ENCODE data around the gene TEKT2.
A peak's percentile ranks its signal among the peaks of the same experiment; 100 is the strongest.

The TEKT2 gene, protein sequence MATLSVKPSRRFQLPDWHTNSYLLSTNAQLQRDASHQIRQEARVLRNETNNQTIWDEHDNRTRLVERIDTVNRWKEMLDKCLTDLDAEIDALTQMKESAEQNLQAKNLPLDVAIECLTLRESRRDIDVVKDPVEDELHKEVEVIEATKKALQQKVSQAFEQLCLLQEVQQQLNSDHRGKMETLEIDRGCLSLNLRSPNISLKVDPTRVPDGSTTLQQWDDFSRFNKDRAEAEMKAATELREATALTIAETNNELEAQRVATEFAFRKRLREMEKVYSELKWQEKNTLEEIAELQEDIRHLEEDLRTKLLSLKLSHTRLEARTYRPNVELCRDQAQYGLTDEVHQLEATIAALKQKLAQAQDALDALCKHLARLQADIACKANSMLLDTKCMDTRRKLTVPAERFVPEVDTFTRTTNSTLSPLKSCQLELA

DNA sequence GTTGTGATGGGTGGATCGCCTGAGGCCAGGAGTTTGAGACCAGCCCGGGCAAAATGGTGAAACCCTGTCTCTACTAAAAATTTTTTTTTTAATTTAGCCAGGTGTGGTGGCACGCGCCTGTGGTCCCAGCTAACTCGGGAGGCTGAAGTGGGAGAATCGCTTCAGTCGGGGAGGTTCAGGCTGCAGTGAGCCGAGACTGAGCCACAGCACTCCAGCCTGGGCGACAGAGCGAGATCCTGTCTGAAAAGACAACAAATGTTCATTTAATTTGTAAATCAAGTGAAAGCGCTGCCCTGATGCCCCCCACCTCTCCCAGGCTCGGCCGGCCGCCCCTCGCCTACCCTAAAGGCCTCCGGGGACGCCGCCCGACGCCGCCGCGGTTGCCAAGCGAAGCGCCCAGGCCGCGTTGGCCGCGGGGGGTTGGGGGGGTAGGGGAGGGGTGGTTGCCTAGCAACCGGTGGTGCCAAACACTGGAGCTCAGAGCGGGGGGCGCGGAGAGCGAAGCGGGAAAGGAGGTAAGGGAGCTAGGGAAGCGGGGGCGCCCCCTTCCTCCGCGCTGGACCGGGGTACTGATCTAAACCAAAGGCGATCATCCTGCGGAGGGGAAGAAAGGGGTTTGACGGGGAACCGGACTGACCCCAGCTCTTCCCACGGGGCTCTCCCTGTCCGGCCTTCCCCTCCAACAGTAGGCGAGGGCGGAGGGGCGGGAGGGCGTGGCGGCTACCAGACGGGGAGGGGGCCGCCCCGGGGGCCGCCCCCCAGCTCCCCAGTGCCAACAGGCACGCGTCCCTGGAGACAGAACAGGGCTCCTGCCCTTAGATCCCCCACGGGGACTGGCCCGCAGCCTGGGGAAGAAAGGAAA lies at the start of gene TEKT2:
Gene TEKT2, plus strand, starts transcription at position 460 of the 862 bp plus-strand sequence. CDS start 828 bp downstream, outside the sequence.
- DNase-seq (ENCODE audit: low read depth, low spot score), result peak; percentile 75
- peaks cover 26% of the 10 kb centered on the region for H3K4me1 ChIP-seq (ENCODE audit: insufficient read depth, insufficient read length)
- TF ChIP-seq ZNF274 (IDR thresholded peaks at IDR 0.05; ENCODE audit: low read depth, low read length) (no peak), YY1 (IDR thresholded peaks at IDR 0.05; ENCODE audit: insufficient read depth, insufficient read length) (no peak), SUZ12 (IDR thresholded peaks at IDR 0.05; ENCODE audit: extremely low read depth, insufficient read depth, insufficient read length) (no peak)
- no peaks in the 10 kb centered on the region for H3K36me3 ChIP-seq (ENCODE audit: insufficient read depth, insufficient read length, low read length)
- H3K27me3 ChIP-seq (ENCODE audit: insufficient read depth, insufficient read length), result peaks cover 9% of the 10 kb centered on the region
- no peaks in the 10 kb centered on the region for H3K9me3 ChIP-seq (ENCODE audit: insufficient read depth, low read length)
- H3K4me3 ChIP-seq (ENCODE audit: insufficient read length, low read depth), result peak within 1 kb of the TSS; percentile 49
- peak within 1 kb of the TSS; percentile 79 for H3K9ac ChIP-seq (ENCODE audit: insufficient read length, low read depth)

DNA sequence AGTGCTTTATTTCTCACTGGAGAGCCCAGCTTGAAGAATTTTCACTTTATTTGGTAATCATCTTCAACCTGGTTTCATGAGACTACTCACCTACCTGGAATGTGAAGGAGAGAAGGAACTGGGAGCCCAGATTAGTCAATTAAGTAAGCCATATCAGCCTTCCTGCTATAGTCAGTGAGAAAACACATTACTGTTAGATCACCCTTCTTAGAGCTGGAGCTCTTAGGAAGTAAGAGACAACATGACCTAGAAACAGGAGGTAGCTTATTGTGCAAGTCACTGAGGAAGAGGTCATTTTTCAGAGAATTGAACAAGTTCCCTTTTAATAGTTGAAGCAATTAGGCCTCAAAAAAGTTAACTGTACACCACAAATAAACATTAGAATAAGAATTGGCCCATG lies 49.2 kb upstream of the TEKT2 start:
- Histone ChIP-seq H3K36me3 (ENCODE audit: insufficient read depth, insufficient read length, low read length) (peaks cover 35% of the 10 kb centered on the region), H3K4me3 (ENCODE audit: insufficient read length, low read depth) (no peak overlapping the region), H3K9me3 (ENCODE audit: insufficient read depth, low read length) (no peaks in the 10 kb centered on the region), H3K9ac (ENCODE audit: insufficient read length, low read depth) (no peak overlapping the region), H3K4me1 (ENCODE audit: insufficient read depth, insufficient read length) (no peaks in the 10 kb centered on the region), H3K27me3 (ENCODE audit: insufficient read depth, insufficient read length) (no peaks in the 10 kb centered on the region)
- no peak for DNase-seq (ENCODE audit: low read depth, low spot score)
- no peak for TF ChIP-seq ZNF274 (IDR thresholded peaks at IDR 0.05; ENCODE audit: low read depth, low read length)
- no peak for TF ChIP-seq YY1 (IDR thresholded peaks at IDR 0.05; ENCODE audit: insufficient read depth, insufficient read length)
- no peak for TF ChIP-seq SUZ12 (IDR thresholded peaks at IDR 0.05; ENCODE audit: extremely low read depth, insufficient read depth, insufficient read length)

DNA sequence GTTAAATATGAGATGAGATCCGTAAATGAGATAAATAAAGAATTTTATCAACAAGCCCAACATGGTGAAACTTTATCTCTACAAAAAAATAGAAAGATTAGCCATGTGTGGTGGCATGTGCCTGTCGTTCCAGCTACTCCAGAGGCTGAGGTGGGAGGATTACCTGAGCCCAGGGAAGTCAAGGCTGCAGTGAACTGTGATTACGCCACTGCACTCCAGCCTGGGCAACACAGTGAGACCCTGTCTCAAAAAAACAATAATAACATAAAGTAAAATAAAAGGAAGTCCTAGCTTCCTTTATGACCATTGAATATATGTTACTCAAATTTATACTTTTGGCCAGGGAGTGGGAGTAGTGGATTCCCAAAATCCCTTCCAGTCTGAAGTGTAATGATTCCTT lies 48.7 kb upstream of the TEKT2 start:
- Histone ChIP-seq H3K27me3 (ENCODE audit: insufficient read depth, insufficient read length) (no peaks in the 10 kb centered on the region), H3K36me3 (ENCODE audit: insufficient read depth, insufficient read length, low read length) (peaks cover 40% of the 10 kb centered on the region), H3K9ac (ENCODE audit: insufficient read length, low read depth) (no peak overlapping the region), H3K4me3 (ENCODE audit: insufficient read length, low read depth) (no peak overlapping the region), H3K4me1 (ENCODE audit: insufficient read depth, insufficient read length) (no peaks in the 10 kb centered on the region), H3K9me3 (ENCODE audit: insufficient read depth, low read length) (no peaks in the 10 kb centered on the region)
- TF ChIP-seq SUZ12 (IDR thresholded peaks at IDR 0.05; ENCODE audit: extremely low read depth, insufficient read depth, insufficient read length) (no peak), ZNF274 (IDR thresholded peaks at IDR 0.05; ENCODE audit: low read depth, low read length) (no peak), YY1 (IDR thresholded peaks at IDR 0.05; ENCODE audit: insufficient read depth, insufficient read length) (no peak)
- no peak for DNase-seq (ENCODE audit: low read depth, low spot score)

DNA sequence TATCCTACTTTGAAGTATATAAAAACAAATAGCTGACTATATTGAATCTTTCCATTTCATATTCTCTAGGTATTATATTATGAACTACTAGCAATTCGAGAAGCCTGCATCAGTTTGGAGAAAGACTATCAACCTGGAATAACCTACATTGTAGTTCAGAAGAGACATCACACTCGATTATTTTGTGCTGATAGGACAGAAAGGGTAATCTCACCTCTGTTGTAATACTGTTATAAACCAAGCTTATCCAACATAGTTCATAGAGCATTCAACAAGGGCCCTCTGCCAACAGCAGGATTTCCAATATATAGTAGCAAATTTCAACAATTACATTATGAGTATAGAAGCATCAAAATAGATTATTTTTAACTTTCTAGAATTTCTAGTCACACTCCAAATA lies 43.7 kb upstream of the TEKT2 start:
- H3K9me3 ChIP-seq (ENCODE audit: insufficient read depth, low read length), result no peaks in the 10 kb centered on the region
- H3K4me1 ChIP-seq (ENCODE audit: insufficient read depth, insufficient read length), result no peaks in the 10 kb centered on the region
- no peak overlapping the region for H3K4me3 ChIP-seq (ENCODE audit: insufficient read length, low read depth)
- H3K27me3 ChIP-seq (ENCODE audit: insufficient read depth, insufficient read length), result no peaks in the 10 kb centered on the region
- H3K9ac ChIP-seq (ENCODE audit: insufficient read length, low read depth), result no peak overlapping the region
- TF ChIP-seq SUZ12 (IDR thresholded peaks at IDR 0.05; ENCODE audit: extremely low read depth, insufficient read depth, insufficient read length) (no peak), YY1 (IDR thresholded peaks at IDR 0.05; ENCODE audit: insufficient read depth, insufficient read length) (no peak), ZNF274 (IDR thresholded peaks at IDR 0.05; ENCODE audit: low read depth, low read length) (no peak)
- H3K36me3 ChIP-seq (ENCODE audit: insufficient read depth, insufficient read length, low read length), result peaks cover 61% of the 10 kb centered on the region
- DNase-seq (ENCODE audit: low read depth, low spot score), result no peak

DNA sequence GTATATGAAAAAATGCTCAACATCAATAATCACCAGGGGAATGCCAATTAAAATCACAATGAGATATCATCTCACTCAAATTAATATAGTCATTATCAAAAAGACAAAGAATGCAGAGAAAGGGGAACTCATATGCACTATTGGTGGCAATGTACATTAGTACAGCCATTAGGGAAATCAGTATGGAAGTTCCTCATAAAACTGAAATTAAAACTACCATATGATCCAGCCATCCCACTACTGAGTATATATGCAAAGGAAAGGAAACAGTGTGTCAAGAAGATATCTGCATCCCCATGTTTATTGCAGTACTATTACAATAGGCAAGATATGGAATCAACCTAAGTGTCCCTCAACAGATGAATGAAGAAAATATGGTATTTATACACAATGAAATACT lies 32.1 kb upstream of the TEKT2 start:
- Histone ChIP-seq H3K27me3 (ENCODE audit: insufficient read depth, insufficient read length) (no peaks in the 10 kb centered on the region), H3K4me3 (ENCODE audit: insufficient read length, low read depth) (no peak overlapping the region), H3K36me3 (ENCODE audit: insufficient read depth, insufficient read length, low read length) (peaks cover 44% of the 10 kb centered on the region), H3K9ac (ENCODE audit: insufficient read length, low read depth) (no peak overlapping the region), H3K9me3 (ENCODE audit: insufficient read depth, low read length) (no peaks in the 10 kb centered on the region), H3K4me1 (ENCODE audit: insufficient read depth, insufficient read length) (no peaks in the 10 kb centered on the region)
- no peak for DNase-seq (ENCODE audit: low read depth, low spot score)
- TF ChIP-seq YY1 (IDR thresholded peaks at IDR 0.05; ENCODE audit: insufficient read depth, insufficient read length), result no peak
- TF ChIP-seq SUZ12 (IDR thresholded peaks at IDR 0.05; ENCODE audit: extremely low read depth, insufficient read depth, insufficient read length), result no peak
- no peak for TF ChIP-seq ZNF274 (IDR thresholded peaks at IDR 0.05; ENCODE audit: low read depth, low read length)

DNA sequence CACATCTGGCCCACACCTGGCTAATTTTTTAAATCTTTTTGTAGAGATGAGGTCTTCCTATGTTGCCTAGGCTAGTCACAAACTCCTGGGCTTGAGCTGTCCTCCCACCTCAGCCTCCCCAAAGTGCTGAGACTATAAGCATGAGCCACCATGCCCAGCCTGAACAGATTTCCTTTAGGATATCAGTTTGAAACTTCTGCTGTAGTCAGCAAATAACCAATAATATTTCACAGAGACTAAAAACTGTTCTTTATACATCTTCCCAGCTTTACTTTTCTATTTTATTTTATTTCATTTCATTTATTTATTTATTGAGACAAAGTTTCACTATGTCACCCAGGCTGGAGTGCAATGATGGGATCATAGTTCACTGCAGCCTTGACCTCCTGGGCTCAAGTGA lies 29.9 kb upstream of the TEKT2 start:
- peaks cover 27% of the 10 kb centered on the region for H3K36me3 ChIP-seq (ENCODE audit: insufficient read depth, insufficient read length, low read length)
- H3K4me3 ChIP-seq (ENCODE audit: insufficient read length, low read depth), result no peak overlapping the region
- H3K27me3 ChIP-seq (ENCODE audit: insufficient read depth, insufficient read length), result no peaks in the 10 kb centered on the region
- no peak for DNase-seq (ENCODE audit: low read depth, low spot score)
- no peak overlapping the region for H3K9ac ChIP-seq (ENCODE audit: insufficient read length, low read depth)
- H3K4me1 ChIP-seq (ENCODE audit: insufficient read depth, insufficient read length), result no peaks in the 10 kb centered on the region
- H3K9me3 ChIP-seq (ENCODE audit: insufficient read depth, low read length), result no peaks in the 10 kb centered on the region
- TF ChIP-seq YY1 (IDR thresholded peaks at IDR 0.05; ENCODE audit: insufficient read depth, insufficient read length) (no peak), ZNF274 (IDR thresholded peaks at IDR 0.05; ENCODE audit: low read depth, low read length) (no peak), SUZ12 (IDR thresholded peaks at IDR 0.05; ENCODE audit: extremely low read depth, insufficient read depth, insufficient read length) (no peak)

DNA sequence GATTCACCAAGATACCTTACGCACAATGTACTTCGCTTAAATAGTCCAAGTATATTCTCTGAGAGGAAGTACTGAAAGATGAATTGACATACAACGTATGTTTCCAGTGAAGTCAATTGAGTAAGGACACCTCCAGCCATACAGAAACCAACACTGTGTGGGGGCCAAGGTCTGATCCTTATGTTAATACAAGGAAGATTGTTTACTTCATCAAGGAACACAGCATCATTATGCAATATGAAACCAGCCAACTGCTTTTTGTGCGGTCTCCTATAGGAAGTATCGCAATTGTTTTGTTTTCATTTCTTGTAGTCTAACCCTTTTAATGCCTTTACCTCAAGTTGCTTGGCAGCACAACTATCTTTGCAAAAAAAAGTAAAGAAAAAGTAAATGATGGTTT lies 28.2 kb upstream of the TEKT2 start:
- no peak for TF ChIP-seq YY1 (IDR thresholded peaks at IDR 0.05; ENCODE audit: insufficient read depth, insufficient read length)
- TF ChIP-seq SUZ12 (IDR thresholded peaks at IDR 0.05; ENCODE audit: extremely low read depth, insufficient read depth, insufficient read length), result no peak
- TF ChIP-seq ZNF274 (IDR thresholded peaks at IDR 0.05; ENCODE audit: low read depth, low read length), result no peak
- no peak overlapping the region for H3K4me3 ChIP-seq (ENCODE audit: insufficient read length, low read depth)
- no peaks in the 10 kb centered on the region for H3K4me1 ChIP-seq (ENCODE audit: insufficient read depth, insufficient read length)
- DNase-seq (ENCODE audit: low read depth, low spot score), result no peak
- H3K9ac ChIP-seq (ENCODE audit: insufficient read length, low read depth), result no peak overlapping the region
- peaks cover 21% of the 10 kb centered on the region for H3K36me3 ChIP-seq (ENCODE audit: insufficient read depth, insufficient read length, low read length)
- H3K9me3 ChIP-seq (ENCODE audit: insufficient read depth, low read length), result no peaks in the 10 kb centered on the region
- H3K27me3 ChIP-seq (ENCODE audit: insufficient read depth, insufficient read length), result no peaks in the 10 kb centered on the region
